Measurements from ENCODE around the gene SLC25A24. TPM values are rescaled to one million over a fixed set of nuclear protein-coding genes. Genes with fewer than 3 reads are reported as not detected.
"Not testable (repeated sequence)": the region's sequence is repeated elsewhere in the genome, so short reads cannot be mapped to it uniquely, and the experiment has no call there.

SLC25A24 gene
- 46.7 TPM for polyA plus RNA-seq (2013, experiment 1 of 2)
- 48.5 TPM for polyA plus RNA-seq (2013, experiment 2 of 2)

DNA sequence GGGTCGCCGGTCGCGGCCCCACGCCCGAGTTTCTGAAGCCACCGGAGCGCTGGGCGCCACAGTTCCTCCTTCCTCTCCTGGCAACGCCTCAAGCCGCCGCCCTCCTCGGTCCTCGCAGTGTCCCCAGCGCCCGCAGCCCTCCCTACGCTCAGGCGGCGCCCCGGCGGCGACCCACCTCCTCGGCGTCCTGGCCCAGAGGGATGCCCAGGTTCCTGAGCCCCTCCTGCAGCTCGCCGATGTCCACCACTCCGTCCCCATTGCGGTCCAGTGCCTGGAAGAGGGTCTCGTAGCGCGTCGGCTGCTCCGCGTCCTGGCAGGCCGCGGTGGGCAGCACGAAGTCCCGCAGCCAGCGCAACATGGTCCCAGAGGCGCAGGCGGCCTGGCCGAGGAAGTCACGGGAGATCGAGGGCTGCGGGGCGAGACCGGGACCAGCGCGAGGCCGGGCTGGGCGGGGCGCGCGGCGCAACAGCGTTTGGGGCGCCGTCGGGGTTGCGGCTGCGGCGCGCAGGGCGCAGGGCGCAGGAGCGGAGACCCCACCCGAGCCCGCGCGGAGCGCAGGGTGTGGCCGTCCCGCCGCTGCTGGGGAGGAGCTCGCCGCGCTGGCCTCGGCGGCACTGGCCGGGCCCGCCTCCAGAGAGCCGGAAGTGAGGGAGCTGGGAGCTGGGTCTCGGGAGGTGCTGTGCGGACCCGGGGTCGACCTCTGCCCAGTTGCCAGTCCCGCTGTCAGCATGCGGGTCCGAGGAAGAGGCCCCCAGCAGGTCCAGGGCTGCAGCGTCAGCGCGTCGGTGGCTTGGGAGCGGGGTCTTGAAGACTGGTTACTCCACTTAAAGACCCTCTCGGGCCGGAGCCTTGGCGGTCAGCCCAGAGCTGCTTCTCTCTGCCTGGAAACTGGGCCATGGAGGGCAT lies at the start of gene SLC25A24:
Gene SLC25A24 (minus strand): TSS at position 563 of the 906 bp plus-strand sequence. CDS start 205 bp downstream, at position 358.
- Histone ChIP-seq H2BK12ac (ENCODE audit: low read length) (peak within 1 kb of the TSS; percentile 49), H3K14ac (ENCODE audit: low read length) (peak within 1 kb of the TSS; percentile 99), H2BK5ac (ENCODE audit: low read length) (peak within 1 kb of the TSS; percentile 76), H4K8ac (ENCODE audit: low read depth, low read length) (peak within 1 kb of the TSS; percentile 86), H4K91ac (ENCODE audit: low read depth, low read length, poor library complexity) (no peak within 1 kb of the TSS), H3K4me1 (ENCODE audit: control insufficient read depth in 2 of 2, insufficient read depth in 1 of 2, low read depth in 1 of 2, low read length in 2 of 2) (peaks cover 6% of the 10 kb centered on the region in 2 donors), H3K36me3 (replicated peaks in 1 of 2; ENCODE audit: control insufficient read depth in 2 of 2, insufficient read depth in 2 of 2, low read length in 2 of 2) (peaks cover 6 to 34% of the 10 kb centered on the region in 2 donors), H3K23ac (ENCODE audit: low read depth, low read length, poor library complexity) (peak within 1 kb of the TSS; percentile 99), H2BK15ac (ENCODE audit: low read length) (no peak within 1 kb of the TSS), H3K27ac (replicated peaks; ENCODE audit: low read length) (peak within 1 kb of the TSS; percentile 61), H2AFZ (ENCODE audit: low read length) (peak within 1 kb of the TSS; percentile 92), H2AK5ac (ENCODE audit: low read depth, low read length) (peak within 1 kb of the TSS; percentile 85), H2BK120ac (ENCODE audit: low read depth, low read length) (peak within 1 kb of the TSS; percentile 90), H3K4me3 (ENCODE audit: low read length in 2 of 2) (peak within 1 kb of the TSS; percentile 95 to 99), H3K9ac (ENCODE audit: low read depth, low read length, poor library complexity) (peak within 1 kb of the TSS; percentile 99), H3K27me3 (ENCODE audit: control insufficient read depth in 3 of 3, insufficient read depth in 3 of 3, low read depth in 1 of 3, low read length in 3 of 3) (no peaks in the 10 kb centered on the region), H3K4ac (ENCODE audit: low read length) (peak within 1 kb of the TSS; percentile 92), H3K18ac (ENCODE audit: low read length) (peak within 1 kb of the TSS; percentile 99), H3K79me1 (ENCODE audit: low read depth, low read length) (peaks cover 3% of the 10 kb centered on the region), H3K9me3 (replicated peaks in 1 of 2; ENCODE audit: control insufficient read depth in 2 of 2, insufficient read depth in 1 of 2, low read depth in 1 of 2, low read length in 2 of 2) (peaks cover 0 to 36% of the 10 kb centered on the region in 2 donors), H3K4me2 (ENCODE audit: insufficient read depth, low read length, poor library complexity, severe bottlenecking) (peak within 1 kb of the TSS; percentile 90)
- no CpG with 5 or more reads among the region's 97 CpGs for WGBS, 2 donors (ENCODE audit: extremely low coverage in 2 of 2, insufficient read length in 2 of 2, insufficient replicate concordance in 1 of 2)
- peak; percentile 73 for DNase-seq (ENCODE audit: low spot score)

DNA sequence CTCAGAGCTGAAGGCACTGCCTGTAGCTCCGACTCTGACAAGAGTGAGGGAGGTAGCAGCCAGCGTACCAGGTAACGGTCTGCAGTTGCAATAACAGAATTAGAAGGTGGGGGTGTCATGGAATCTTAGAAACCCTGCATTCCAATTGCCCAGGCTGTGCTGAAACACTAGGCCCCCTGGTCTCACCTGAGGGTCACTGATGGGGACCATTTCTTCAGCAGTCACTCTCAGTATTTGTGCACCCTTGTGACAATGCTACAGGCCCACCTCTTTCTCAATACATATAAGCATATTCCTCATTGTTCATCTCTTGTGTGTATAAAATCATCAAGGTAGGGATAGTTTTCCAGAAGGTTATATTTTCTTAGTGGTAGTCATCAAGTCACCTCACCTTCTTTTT lies 43.8 kb upstream of the SLC25A24 start, which contains the start of gene NBPF4:
Gene NBPF4 (minus strand): TSS at position 101 of the 400 bp plus-strand sequence. CDS start 315 bp downstream, outside the sequence.
- H2BK12ac ChIP-seq (ENCODE audit: low read length); H3K4me3 ChIP-seq (ENCODE audit: low read length in 2 of 2); H3K79me1 ChIP-seq (ENCODE audit: low read depth, low read length); H2AFZ ChIP-seq (ENCODE audit: low read length); DNase-seq (ENCODE audit: low spot score); H3K9me3 ChIP-seq (replicated peaks in 1 of 2; ENCODE audit: control insufficient read depth in 2 of 2, insufficient read depth in 1 of 2, low read depth in 1 of 2, low read length in 2 of 2); H3K27me3 ChIP-seq (ENCODE audit: control insufficient read depth in 3 of 3, insufficient read depth in 3 of 3, low read depth in 1 of 3, low read length in 3 of 3); H3K4ac ChIP-seq (ENCODE audit: low read length); H2BK120ac ChIP-seq (ENCODE audit: low read depth, low read length); H3K4me1 ChIP-seq (ENCODE audit: control insufficient read depth in 2 of 2, insufficient read depth in 1 of 2, low read depth in 1 of 2, low read length in 2 of 2); H3K23ac ChIP-seq (ENCODE audit: low read depth, low read length, poor library complexity); H3K14ac ChIP-seq (ENCODE audit: low read length); H3K36me3 ChIP-seq (replicated peaks in 1 of 2; ENCODE audit: control insufficient read depth in 2 of 2, insufficient read depth in 2 of 2, low read length in 2 of 2); H3K18ac ChIP-seq (ENCODE audit: low read length); H3K9ac ChIP-seq (ENCODE audit: low read depth, low read length, poor library complexity); H4K91ac ChIP-seq (ENCODE audit: low read depth, low read length, poor library complexity); H2BK15ac ChIP-seq (ENCODE audit: low read length); H4K8ac ChIP-seq (ENCODE audit: low read depth, low read length); H2BK5ac ChIP-seq (ENCODE audit: low read length); H3K4me2 ChIP-seq (ENCODE audit: insufficient read depth, low read length, poor library complexity, severe bottlenecking); H2AK5ac ChIP-seq (ENCODE audit: low read depth, low read length); H3K27ac ChIP-seq (replicated peaks; ENCODE audit: low read length): not testable (repeated sequence)
- no CpG with 5 or more reads among the region's 3 CpGs for WGBS, 2 donors (ENCODE audit: extremely low coverage in 2 of 2, insufficient read length in 2 of 2, insufficient replicate concordance in 1 of 2)

- WGBS, 2 donors (ENCODE audit: extremely low coverage in 2 of 2, insufficient read length in 2 of 2, insufficient replicate concordance in 1 of 2) = no CpG with 5 or more reads among the region's 2 CpGs
- H3K14ac ChIP-seq (ENCODE audit: low read length); H3K79me1 ChIP-seq (ENCODE audit: low read depth, low read length); H3K23ac ChIP-seq (ENCODE audit: low read depth, low read length, poor library complexity); H3K4ac ChIP-seq (ENCODE audit: low read length); H3K4me1 ChIP-seq (ENCODE audit: control insufficient read depth in 2 of 2, insufficient read depth in 1 of 2, low read depth in 1 of 2, low read length in 2 of 2); H3K4me3 ChIP-seq (ENCODE audit: low read length in 2 of 2); DNase-seq (ENCODE audit: low spot score); H3K27ac ChIP-seq (replicated peaks; ENCODE audit: low read length); H2BK15ac ChIP-seq (ENCODE audit: low read length); H3K9ac ChIP-seq (ENCODE audit: low read depth, low read length, poor library complexity); H2AFZ ChIP-seq (ENCODE audit: low read length); H2BK120ac ChIP-seq (ENCODE audit: low read depth, low read length); H3K36me3 ChIP-seq (replicated peaks in 1 of 2; ENCODE audit: control insufficient read depth in 2 of 2, insufficient read depth in 2 of 2, low read length in 2 of 2); H3K4me2 ChIP-seq (ENCODE audit: insufficient read depth, low read length, poor library complexity, severe bottlenecking); H3K9me3 ChIP-seq (replicated peaks in 1 of 2; ENCODE audit: control insufficient read depth in 2 of 2, insufficient read depth in 1 of 2, low read depth in 1 of 2, low read length in 2 of 2); H4K8ac ChIP-seq (ENCODE audit: low read depth, low read length); H2AK5ac ChIP-seq (ENCODE audit: low read depth, low read length); H2BK5ac ChIP-seq (ENCODE audit: low read length); H3K27me3 ChIP-seq (ENCODE audit: control insufficient read depth in 3 of 3, insufficient read depth in 3 of 3, low read depth in 1 of 3, low read length in 3 of 3); H4K91ac ChIP-seq (ENCODE audit: low read depth, low read length, poor library complexity); H3K18ac ChIP-seq (ENCODE audit: low read length); H2BK12ac ChIP-seq (ENCODE audit: low read length): not testable (repeated sequence)
These were observed 39.3 kb upstream of the SLC25A24 start for GRCh38 chr1:108239426-108239825.

- H3K36me3 ChIP-seq (replicated peaks in 1 of 2; ENCODE audit: control insufficient read depth in 2 of 2, insufficient read depth in 2 of 2, low read length in 2 of 2); H2BK15ac ChIP-seq (ENCODE audit: low read length); H2AK5ac ChIP-seq (ENCODE audit: low read depth, low read length); H3K9me3 ChIP-seq (replicated peaks in 1 of 2; ENCODE audit: control insufficient read depth in 2 of 2, insufficient read depth in 1 of 2, low read depth in 1 of 2, low read length in 2 of 2); H3K4me1 ChIP-seq (ENCODE audit: control insufficient read depth in 2 of 2, insufficient read depth in 1 of 2, low read depth in 1 of 2, low read length in 2 of 2); H4K8ac ChIP-seq (ENCODE audit: low read depth, low read length); H2BK120ac ChIP-seq (ENCODE audit: low read depth, low read length); H3K27me3 ChIP-seq (ENCODE audit: control insufficient read depth in 3 of 3, insufficient read depth in 3 of 3, low read depth in 1 of 3, low read length in 3 of 3); H3K79me1 ChIP-seq (ENCODE audit: low read depth, low read length); H3K18ac ChIP-seq (ENCODE audit: low read length); H3K4me3 ChIP-seq (ENCODE audit: low read length in 2 of 2); H4K91ac ChIP-seq (ENCODE audit: low read depth, low read length, poor library complexity); DNase-seq (ENCODE audit: low spot score); H3K4me2 ChIP-seq (ENCODE audit: insufficient read depth, low read length, poor library complexity, severe bottlenecking); H2AFZ ChIP-seq (ENCODE audit: low read length); H3K27ac ChIP-seq (replicated peaks; ENCODE audit: low read length); H3K23ac ChIP-seq (ENCODE audit: low read depth, low read length, poor library complexity); H2BK12ac ChIP-seq (ENCODE audit: low read length); H3K14ac ChIP-seq (ENCODE audit: low read length); H3K4ac ChIP-seq (ENCODE audit: low read length); H3K9ac ChIP-seq (ENCODE audit: low read depth, low read length, poor library complexity); H2BK5ac ChIP-seq (ENCODE audit: low read length): not testable (repeated sequence)
- no CpG with 5 or more reads among the region's 2 CpGs for WGBS, 2 donors (ENCODE audit: extremely low coverage in 2 of 2, insufficient read length in 2 of 2, insufficient replicate concordance in 1 of 2)
These were observed 35.2 kb upstream of the SLC25A24 start for GRCh38 chr1:108235308-108235707.
